Activated naive CD8-positive, alpha-beta T cell treated with anti-CD3 and anti-CD28 coated beads, Interleukin-2, amount 50 U/mL, for 24 hours (primary cell): Measurements from ENCODE around the gene NFKB2.
A peak's percentile ranks its signal among the peaks of the same experiment; 100 is the strongest.

Experiments
- ATAC-seq: fragments of 150-1000 bp; cut with Tn5 transposase; one replicate; pipeline ENCODE4 v1.10.0; 2021
- DNase-seq: peaks from one replicate; pipeline ENCODE4 v3.0.0; 2021
- H3K27ac Mint-ChIP-seq: one replicate; pipeline ENCODE4 v1.8.0; 2021; ENCODE audit warnings: mild to moderate bottlenecking, mixed read lengths
- H3K27me3 Mint-ChIP-seq: one replicate; pipeline ENCODE4 v1.8.0; 2021; ENCODE audit warnings: mixed read lengths
- H3K36me3 Mint-ChIP-seq: one replicate; pipeline ENCODE4 v1.8.0; 2021; ENCODE audit warnings: low read depth, mixed read lengths
- H3K4me1 Mint-ChIP-seq: one replicate; pipeline ENCODE4 v1.8.0; 2021; ENCODE audit warnings: mixed read lengths
- H3K4me3 Mint-ChIP-seq: one replicate; pipeline ENCODE4 v1.8.0; 2021; ENCODE audit warnings: mild to moderate bottlenecking, moderate library complexity, mixed read lengths
- H3K9me3 Mint-ChIP-seq: one replicate; pipeline ENCODE4 v1.8.0; 2021; ENCODE audit warnings: mixed read lengths

The NFKB2 gene

GRCh38 chr10:102434394-102435132 lies 39.1 kb downstream of the NFKB2 start:
- Mint-ChIP-seq H3K36me3 (peaks cover 14% of the 10 kb centered on the region), H3K9me3 (no peaks in the 10 kb centered on the region), H3K4me1 (peaks cover 61% of the 10 kb centered on the region), H3K27me3 (no peaks in the 10 kb centered on the region), H3K4me3 (peak overlapping the region; percentile 85), H3K27ac (peak overlapping the region; percentile 92)
- ATAC-seq, result no peak
- no peak for DNase-seq

- DNase-seq, result no peak
- Mint-ChIP-seq H3K27ac (peak overlapping the region; percentile 92), H3K4me1 (peaks cover 61% of the 10 kb centered on the region), H3K4me3 (peak overlapping the region; percentile 85), H3K27me3 (no peaks in the 10 kb centered on the region), H3K9me3 (no peaks in the 10 kb centered on the region), H3K36me3 (peaks cover 14% of the 10 kb centered on the region)
- ATAC-seq, result no peak
These were observed 39.6 kb downstream of the NFKB2 start for GRCh38 chr10:102435133-102435497.

- Mint-ChIP-seq H3K4me1 (peaks cover 60% of the 10 kb centered on the region), H3K4me3 (peak overlapping the region; percentile 85), H3K36me3 (peaks cover 13% of the 10 kb centered on the region), H3K9me3 (no peaks in the 10 kb centered on the region), H3K27ac (peak overlapping the region; percentile 92), H3K27me3 (no peaks in the 10 kb centered on the region)
- DNase-seq (peak; percentile 60), ATAC-seq (peak; percentile 30)
These were observed 40.2 kb downstream of the NFKB2 start for GRCh38 chr10:102435529-102436233.

- no peak for ATAC-seq
- Mint-ChIP-seq H3K27me3 (no peaks in the 10 kb centered on the region), H3K27ac (peak overlapping the region; percentile 92), H3K4me3 (peak overlapping the region; percentile 85), H3K4me1 (peaks cover 60% of the 10 kb centered on the region), H3K36me3 (peaks cover 13% of the 10 kb centered on the region), H3K9me3 (no peaks in the 10 kb centered on the region)
- no peak for DNase-seq
These were observed 40.8 kb downstream of the NFKB2 start for GRCh38 chr10:102436312-102436711.

- H3K27me3 Mint-ChIP-seq, result no peaks in the 10 kb centered on the region
- H3K9me3 Mint-ChIP-seq, result no peaks in the 10 kb centered on the region
- DNase-seq (no peak), ATAC-seq (no peak)
- H3K4me1 Mint-ChIP-seq, result peaks cover 52% of the 10 kb centered on the region
- H3K36me3 Mint-ChIP-seq, result peaks cover 13% of the 10 kb centered on the region
- H3K4me3 Mint-ChIP-seq, result peak overlapping the region; percentile 85
- peak overlapping the region; percentile 74 for H3K27ac Mint-ChIP-seq
These were observed 42.0 kb downstream of the NFKB2 start for GRCh38 chr10:102437515-102437914.

- H3K27ac Mint-ChIP-seq, result no peak overlapping the region
- peak overlapping the region; percentile 85 for H3K4me3 Mint-ChIP-seq
- peaks cover 13% of the 10 kb centered on the region for H3K36me3 Mint-ChIP-seq
- DNase-seq, result no peak
- no peaks in the 10 kb centered on the region for H3K27me3 Mint-ChIP-seq
- no peak for ATAC-seq
- H3K4me1 Mint-ChIP-seq, result peaks cover 45% of the 10 kb centered on the region
- H3K9me3 Mint-ChIP-seq, result no peaks in the 10 kb centered on the region
These were observed 42.9 kb downstream of the NFKB2 start for GRCh38 chr10:102438374-102438773.

- Mint-ChIP-seq H3K27me3 (no peaks in the 10 kb centered on the region), H3K27ac (no peak overlapping the region), H3K4me3 (no peak overlapping the region), H3K4me1 (peaks cover 13% of the 10 kb centered on the region), H3K9me3 (no peaks in the 10 kb centered on the region), H3K36me3 (no peaks in the 10 kb centered on the region)
- no peak for DNase-seq
- ATAC-seq, result no peak
These were observed 49.3 kb downstream of the NFKB2 start for GRCh38 chr10:102444851-102445250.

- Mint-ChIP-seq H3K9me3 (no peaks in the 10 kb centered on the region), H3K4me1 (peaks cover 43% of the 10 kb centered on the region), H3K27me3 (no peaks in the 10 kb centered on the region), H3K36me3 (peaks cover 23% of the 10 kb centered on the region), H3K4me3 (peak overlapping the region; percentile 92), H3K27ac (peak overlapping the region; percentile 89)
- peak; percentile 53 for ATAC-seq
- DNase-seq, result peak; percentile 82
These were observed 54.0 kb downstream of the NFKB2 start for GRCh38 chr10:102449321-102450123.

GRCh38 chr10:102450124-102450373 lies 54.5 kb downstream of the NFKB2 start:
- Mint-ChIP-seq H3K27me3 (no peaks in the 10 kb centered on the region), H3K36me3 (peaks cover 23% of the 10 kb centered on the region), H3K4me1 (peaks cover 45% of the 10 kb centered on the region), H3K9me3 (no peaks in the 10 kb centered on the region), H3K27ac (peak overlapping the region; percentile 89), H3K4me3 (peak overlapping the region; percentile 92)
- ATAC-seq (no peak), DNase-seq (no peak)

- peaks cover 45% of the 10 kb centered on the region for H3K4me1 Mint-ChIP-seq
- DNase-seq, result peak; percentile 86
These were observed 55.0 kb downstream of the NFKB2 start for GRCh38 chr10:102450374-102451104.

GRCh38 chr10:102451105-102451969 lies 55.8 kb downstream of the NFKB2 start, which contains the start of gene C10orf95:
TSS of gene C10orf95 (minus strand) at chr10:102451543. CDS start at chr10:102451093, 450 bp downstream.
- Mint-ChIP-seq H3K4me1 (peaks cover 45% of the 10 kb centered on the region), H3K27me3 (no peaks in the 10 kb centered on the region), H3K36me3 (peaks cover 25% of the 10 kb centered on the region), H3K9me3 (no peaks in the 10 kb centered on the region), H3K27ac (peak within 1 kb of the TSS; percentile 96), H3K4me3 (peak within 1 kb of the TSS; percentile 92)
- no peak for ATAC-seq
- DNase-seq, result peak; percentile 19

More at GRCh38 chr10:102450374-102451104, 55.0 kb downstream of the NFKB2 start:
- Mint-ChIP-seq H3K27me3 (no peaks in the 10 kb centered on the region), H3K9me3 (no peaks in the 10 kb centered on the region), H3K36me3 (peaks cover 25% of the 10 kb centered on the region), H3K4me3 (peak overlapping the region; percentile 92), H3K27ac (peak overlapping the region; percentile 89)
- ATAC-seq, result peak; percentile 70
